OCI-M1 (cell line): ENCODE measurements around the gene TRIM6.
"Not testable (repeated sequence)": the region's sequence is repeated elsewhere in the genome, so short reads cannot be mapped to it uniquely, and the experiment has no call there.

Experiments
- DNase-seq: peaks from one replicate; lab custom pipeline; 2025; lab: John Stamatoyannopoulos, UW

TRIM6 gene, protein sequence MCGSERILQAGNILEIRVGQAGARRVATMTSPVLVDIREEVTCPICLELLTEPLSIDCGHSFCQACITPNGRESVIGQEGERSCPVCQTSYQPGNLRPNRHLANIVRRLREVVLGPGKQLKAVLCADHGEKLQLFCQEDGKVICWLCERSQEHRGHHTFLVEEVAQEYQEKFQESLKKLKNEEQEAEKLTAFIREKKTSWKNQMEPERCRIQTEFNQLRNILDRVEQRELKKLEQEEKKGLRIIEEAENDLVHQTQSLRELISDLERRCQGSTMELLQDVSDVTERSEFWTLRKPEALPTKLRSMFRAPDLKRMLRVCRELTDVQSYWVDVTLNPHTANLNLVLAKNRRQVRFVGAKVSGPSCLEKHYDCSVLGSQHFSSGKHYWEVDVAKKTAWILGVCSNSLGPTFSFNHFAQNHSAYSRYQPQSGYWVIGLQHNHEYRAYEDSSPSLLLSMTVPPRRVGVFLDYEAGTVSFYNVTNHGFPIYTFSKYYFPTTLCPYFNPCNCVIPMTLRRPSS

DNA sequence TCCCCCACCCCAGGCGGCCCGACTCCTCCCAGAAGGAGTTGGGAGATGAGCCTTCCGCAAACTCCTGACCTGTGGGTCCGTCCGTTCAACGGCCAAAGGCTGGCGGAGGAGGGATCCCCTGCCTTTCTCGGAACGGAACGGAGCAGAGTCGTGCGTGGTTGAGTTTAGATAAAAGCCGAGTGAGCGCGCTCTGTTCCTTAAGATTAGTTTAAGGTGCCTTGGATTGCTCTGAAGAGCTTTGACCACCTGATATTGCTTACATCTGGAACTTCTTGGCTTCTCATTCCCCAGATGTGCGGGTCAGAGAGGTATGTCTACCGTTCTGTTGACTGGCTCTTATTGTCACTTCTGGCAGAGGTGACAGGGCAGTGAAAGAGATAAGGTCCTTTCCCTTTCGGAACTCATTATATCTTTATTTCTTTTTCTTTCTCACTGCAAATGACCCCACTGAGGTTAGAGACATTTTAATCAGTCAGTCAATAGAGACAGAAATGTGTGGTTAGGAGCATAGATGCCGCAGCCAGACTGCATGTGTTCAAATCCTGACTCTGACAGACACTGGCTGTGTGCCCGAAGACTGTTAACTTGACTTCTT lies at the start of gene TRIM6:
Gene TRIM6 (plus strand): TSS at position 31 of the 595 bp plus-strand sequence. CDS start 261 bp downstream, at position 292.
- peak; percentile 94 for DNase-seq

GRCh38 chr11:5547982-5548381 lies 48.5 kb upstream of the TRIM6 start:
- DNase-seq, result no peak

DNA sequence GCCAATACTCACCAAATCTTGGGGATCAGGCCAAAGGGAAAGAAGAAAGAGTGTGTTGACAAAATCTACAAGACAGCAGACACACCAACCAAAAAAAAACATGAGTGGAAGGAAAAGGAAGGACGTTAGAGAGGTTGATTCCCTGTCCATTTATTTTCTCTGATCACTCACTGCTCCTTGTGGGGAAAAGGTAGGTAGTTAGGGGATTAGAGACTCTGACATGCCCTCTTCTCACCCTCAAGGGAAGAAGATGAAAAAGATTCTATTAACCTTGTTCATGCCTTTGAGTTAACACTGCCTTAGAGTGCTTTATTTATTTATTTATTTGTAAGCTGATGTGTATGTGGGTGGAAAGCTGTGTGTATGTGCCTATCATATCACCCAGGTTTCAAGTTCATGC lies 48.0 kb upstream of the TRIM6 start, which contains the start of gene OR52H1:
Gene OR52H1 (minus strand): TSS at position 101 of the 400 bp plus-strand sequence. CDS start 3,035 bp downstream, outside the sequence.
- no peak for DNase-seq

GRCh38 chr11:5550440-5551095 lies 45.9 kb upstream of the TRIM6 start:
- peak; percentile 33 for DNase-seq

DNA sequence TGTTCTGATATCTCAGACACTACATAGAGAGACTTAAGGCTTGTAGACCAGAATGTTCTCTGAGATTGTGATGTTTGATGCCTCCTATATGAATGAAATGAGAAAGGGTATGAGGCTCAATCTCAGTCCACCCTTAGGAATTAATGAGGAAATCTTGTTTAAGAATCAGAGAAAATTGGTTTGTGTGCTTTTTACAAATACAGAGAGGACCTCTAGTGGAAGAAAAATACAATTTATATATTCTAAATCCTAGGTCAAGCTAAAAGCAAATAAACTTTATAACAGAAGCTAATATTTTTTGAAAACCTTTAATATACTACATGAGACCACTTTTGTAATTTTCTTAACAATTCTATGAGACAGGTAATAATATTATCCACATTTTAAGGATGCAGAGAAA lies 43.1 kb upstream of the TRIM6 start:
- DNase-seq, result peak; percentile 35

- no peak for DNase-seq
Observed at GRCh38 chr11:5556596-5557188, 39.7 kb upstream of the TRIM6 start.

DNA sequence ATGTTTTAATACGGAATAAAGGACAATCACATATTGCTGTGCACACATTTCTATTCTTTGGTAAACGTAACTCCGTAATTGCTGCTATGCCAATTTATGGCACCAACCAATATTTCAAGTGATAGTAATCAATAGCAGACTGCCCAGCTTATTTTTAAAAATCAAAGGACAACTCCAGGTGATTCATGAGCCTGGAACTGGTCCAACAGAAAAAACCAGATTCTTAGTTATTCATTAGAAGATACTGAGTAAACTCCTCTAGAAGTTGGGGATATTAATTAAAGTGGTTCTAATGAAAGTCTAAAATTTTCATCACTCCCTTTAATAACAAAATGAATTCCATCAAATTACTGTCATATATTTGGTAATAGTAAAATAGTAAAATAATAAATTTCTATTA lies 38.7 kb upstream of the TRIM6 start:
- DNase-seq, result no peak

DNA sequence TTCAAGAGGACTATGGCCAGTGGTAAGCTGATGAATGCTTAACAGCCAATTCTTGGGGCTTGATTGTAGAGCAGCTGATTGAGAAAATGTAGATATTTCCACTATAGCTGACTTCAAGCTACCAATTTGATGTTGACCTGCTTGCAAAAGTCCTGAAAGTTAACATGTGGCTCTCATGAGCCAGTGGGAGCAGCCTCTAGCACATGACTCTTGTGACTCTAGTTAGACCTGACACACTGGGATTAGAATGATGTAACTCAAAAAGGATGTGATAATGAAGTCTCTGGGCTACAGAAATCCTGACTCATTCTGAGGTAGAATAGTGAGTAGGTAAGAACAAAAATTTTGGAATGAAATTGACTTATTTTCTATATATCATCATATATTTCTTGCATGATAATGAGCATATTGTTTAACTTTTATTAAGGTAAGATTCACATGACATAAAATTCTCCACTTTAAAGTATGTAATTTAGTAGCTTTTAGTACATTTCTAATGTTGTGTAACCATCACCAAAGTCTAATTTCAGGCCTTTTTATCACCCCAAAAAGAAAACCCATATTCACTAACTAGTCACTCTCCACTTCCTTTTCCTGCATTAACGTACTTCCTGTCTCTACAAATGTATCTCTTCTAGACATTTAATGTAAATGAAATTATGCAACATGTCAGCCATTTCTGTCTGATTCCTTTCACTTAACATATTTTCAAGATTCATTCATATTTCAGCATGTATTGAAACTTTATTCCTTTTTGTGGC lies 32.0 kb upstream of the TRIM6 start:
- DNase-seq, result peak; percentile 59

GRCh38 chr11:5574654-5575053 lies 21.8 kb upstream of the TRIM6 start:
- DNase-seq, result no peak

DNA sequence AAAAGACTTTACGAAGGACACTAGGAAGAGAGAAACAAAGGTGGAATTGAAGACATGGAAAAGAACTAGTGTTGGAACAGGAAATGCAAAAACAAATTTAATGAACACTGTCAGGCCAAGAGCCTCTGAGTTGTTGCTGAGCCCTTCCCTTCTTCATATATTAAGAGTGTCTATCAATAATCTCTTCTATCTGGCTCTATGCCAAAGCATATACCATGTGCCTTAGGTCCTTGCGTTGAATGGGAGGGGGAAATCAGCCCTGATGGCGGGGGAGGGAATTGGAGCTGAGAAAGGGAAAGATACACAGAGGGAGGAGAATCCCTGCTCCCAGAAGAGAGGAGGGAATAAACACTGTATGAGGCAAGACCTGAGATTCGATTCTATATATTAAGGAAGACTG lies 21.3 kb upstream of the TRIM6 start:
- DNase-seq, result no peak

DNA sequence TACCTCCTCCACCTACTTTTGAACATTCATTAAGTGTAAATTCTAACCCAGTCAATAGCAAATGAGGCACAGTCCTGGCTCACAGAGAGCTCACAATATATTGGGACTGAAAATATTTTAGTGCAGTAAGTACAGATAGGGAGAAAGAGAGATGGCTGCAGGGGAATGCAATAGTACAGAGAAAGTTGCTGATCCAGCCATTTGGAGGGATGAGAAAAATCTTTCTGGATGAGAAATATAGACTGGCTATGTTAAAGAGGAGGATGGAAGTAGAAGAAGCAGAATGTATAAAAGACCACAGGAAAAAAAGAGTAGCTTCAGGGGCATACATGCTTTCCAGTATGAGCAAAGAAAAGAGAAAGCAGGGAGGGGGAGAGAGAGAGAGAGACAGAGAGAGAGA lies 19.3 kb upstream of the TRIM6 start:
- DNase-seq, result no peak

- DNase-seq, result peak; percentile 64
Observed at GRCh38 chr11:5580577-5580976, 15.9 kb upstream of the TRIM6 start, which contains the start of gene OR52B6. Gene OR52B6 (plus strand): TSS chr11:5580877. CDS start chr11:5580877, 0 bp downstream.

DNA sequence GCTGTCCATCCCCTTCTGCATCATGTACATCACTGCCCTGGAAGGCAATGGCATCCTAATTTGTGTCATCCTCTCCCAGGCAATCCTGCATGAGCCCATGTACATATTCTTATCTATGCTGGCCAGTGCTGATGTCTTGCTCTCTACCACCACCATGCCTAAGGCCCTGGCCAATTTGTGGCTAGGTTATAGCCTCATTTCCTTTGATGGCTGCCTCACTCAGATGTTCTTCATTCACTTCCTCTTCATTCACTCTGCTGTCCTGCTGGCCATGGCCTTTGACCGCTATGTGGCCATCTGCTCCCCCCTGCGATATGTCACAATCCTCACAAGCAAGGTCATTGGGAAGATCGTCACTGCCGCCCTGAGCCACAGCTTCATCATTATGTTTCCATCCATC lies 15.4 kb upstream of the TRIM6 start:
- DNase-seq, result peak; percentile 85

- DNase-seq, result not testable (repeated sequence)
Observed at GRCh38 chr11:5584458-5584857, 12.0 kb upstream of the TRIM6 start.

GRCh38 chr11:5589906-5590305 lies 6.5 kb upstream of the TRIM6 start:
- DNase-seq, result not testable (repeated sequence)

GRCh38 chr11:5591613-5592012 lies 4.8 kb upstream of the TRIM6 start:
- peak; percentile 14 for DNase-seq

- no peak for DNase-seq
Observed at GRCh38 chr11:5592615-5593014, 3.8 kb upstream of the TRIM6 start.

DNA sequence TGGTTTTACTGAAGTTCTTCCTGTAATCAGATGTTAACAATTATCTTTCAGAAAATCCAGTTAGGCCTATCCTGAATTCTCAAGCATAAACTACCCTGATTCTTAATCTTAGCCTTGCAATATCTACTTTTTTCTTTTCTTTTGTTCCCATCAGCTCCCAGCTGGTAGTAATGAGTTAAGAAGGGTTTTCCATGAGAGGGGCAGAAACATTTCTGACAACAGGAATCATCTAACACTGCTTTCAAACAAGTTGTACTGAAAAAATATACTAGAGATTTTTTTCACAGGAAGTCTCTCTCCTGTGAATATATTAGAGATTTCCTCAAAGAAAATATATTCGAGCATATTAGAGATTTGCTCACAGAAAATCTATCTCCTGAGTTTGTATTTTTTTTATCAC lies 3.3 kb upstream of the TRIM6 start:
- no peak for DNase-seq

- no peak for DNase-seq
Observed at GRCh38 chr11:5597953-5598352, 1.5 kb downstream of the TRIM6 start.

- DNase-seq, result peak; percentile 95
Observed at GRCh38 chr11:5600374-5600851, 4.0 kb downstream of the TRIM6 start.

GRCh38 chr11:5602791-5603190 lies 6.4 kb downstream of the TRIM6 start:
- not testable (repeated sequence) for DNase-seq
